ENCODE results near the gene CA5A.

- TF ChIP-seq, protein P1, sequence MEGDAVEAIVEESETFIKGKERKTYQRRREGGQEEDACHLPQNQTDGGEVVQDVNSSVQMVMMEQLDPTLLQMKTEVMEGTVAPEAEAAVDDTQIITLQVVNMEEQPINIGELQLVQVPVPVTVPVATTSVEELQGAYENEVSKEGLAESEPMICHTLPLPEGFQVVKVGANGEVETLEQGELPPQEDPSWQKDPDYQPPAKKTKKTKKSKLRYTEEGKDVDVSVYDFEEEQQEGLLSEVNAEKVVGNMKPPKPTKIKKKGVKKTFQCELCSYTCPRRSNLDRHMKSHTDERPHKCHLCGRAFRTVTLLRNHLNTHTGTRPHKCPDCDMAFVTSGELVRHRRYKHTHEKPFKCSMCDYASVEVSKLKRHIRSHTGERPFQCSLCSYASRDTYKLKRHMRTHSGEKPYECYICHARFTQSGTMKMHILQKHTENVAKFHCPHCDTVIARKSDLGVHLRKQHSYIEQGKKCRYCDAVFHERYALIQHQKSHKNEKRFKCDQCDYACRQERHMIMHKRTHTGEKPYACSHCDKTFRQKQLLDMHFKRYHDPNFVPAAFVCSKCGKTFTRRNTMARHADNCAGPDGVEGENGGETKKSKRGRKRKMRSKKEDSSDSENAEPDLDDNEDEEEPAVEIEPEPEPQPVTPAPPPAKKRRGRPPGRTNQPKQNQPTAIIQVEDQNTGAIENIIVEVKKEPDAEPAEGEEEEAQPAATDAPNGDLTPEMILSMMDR (IDR thresholded peaks at IDR 0.05): no peak
- no peak for TF ChIP-seq EP300 (IDR thresholded peaks at IDR 0.05)
Observed at GRCh38 chr16:87938412-87938949, 2.2 kb upstream of the CA5A start.

Data from sigmoid colon (tissue), 4 donors.